ENCODE data around the gene RGS11.

GRCh38 chr16:291539-291938 is 15.8 kb upstream of the RGS11 start:
- TF ChIP-seq EZH2phosphoT487 (IDR thresholded peaks at IDR 0.05; ENCODE audit: insufficient read depth, low read depth) = no peak
- no peak for TF ChIP-seq EZH2 (IDR thresholded peaks at IDR 0.05; ENCODE audit: insufficient read depth, poor library complexity, severe bottlenecking)
